ENCODE data around the gene SULF2.

DNA sequence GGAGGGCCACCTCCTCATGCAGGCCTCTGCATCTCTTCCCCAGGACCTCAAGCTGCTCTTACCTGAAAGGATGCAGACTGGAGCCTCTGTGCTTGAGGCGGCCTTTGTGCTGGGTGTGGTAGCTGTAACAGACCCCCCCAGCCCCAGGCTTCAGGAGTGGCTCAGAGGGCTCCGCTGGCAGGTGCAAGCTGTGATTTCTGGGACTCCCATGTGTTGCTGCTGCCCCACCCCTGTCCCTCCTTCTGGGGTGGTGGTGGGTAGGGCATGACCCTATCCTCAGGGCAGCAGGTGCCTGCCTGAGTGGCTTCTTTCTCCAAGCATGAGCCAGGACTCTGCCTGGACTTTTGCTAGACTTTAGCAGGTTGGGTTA is 121.2 kb downstream of the SULF2 start:
- TF ChIP-seq, protein P1, sequence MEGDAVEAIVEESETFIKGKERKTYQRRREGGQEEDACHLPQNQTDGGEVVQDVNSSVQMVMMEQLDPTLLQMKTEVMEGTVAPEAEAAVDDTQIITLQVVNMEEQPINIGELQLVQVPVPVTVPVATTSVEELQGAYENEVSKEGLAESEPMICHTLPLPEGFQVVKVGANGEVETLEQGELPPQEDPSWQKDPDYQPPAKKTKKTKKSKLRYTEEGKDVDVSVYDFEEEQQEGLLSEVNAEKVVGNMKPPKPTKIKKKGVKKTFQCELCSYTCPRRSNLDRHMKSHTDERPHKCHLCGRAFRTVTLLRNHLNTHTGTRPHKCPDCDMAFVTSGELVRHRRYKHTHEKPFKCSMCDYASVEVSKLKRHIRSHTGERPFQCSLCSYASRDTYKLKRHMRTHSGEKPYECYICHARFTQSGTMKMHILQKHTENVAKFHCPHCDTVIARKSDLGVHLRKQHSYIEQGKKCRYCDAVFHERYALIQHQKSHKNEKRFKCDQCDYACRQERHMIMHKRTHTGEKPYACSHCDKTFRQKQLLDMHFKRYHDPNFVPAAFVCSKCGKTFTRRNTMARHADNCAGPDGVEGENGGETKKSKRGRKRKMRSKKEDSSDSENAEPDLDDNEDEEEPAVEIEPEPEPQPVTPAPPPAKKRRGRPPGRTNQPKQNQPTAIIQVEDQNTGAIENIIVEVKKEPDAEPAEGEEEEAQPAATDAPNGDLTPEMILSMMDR (conservative IDR thresholded peaks at IDR 0.05), result no peak; the same call in 1 of the 2 replicates
- no peak for TF ChIP-seq ZFX (IDR thresholded peaks at IDR 0.05)
